Cardiac muscle cell (in vitro differentiated cells and primary cell): Measurements from ENCODE around the gene CCM2. TPM values are rescaled to one million over a fixed set of nuclear protein-coding genes. Genes with fewer than 3 reads are reported as not detected.
"Not testable (repeated sequence)": the region's sequence is repeated elsewhere in the genome, so short reads cannot be mapped to it uniquely, and the experiment has no call there.

Experiments used
- DNase-seq, 2 donors: peaks; one replicate each; pipeline versions ENCODE4 v3.0.0 to v3.0.0-alpha.2; 2010 to 2017; ENCODE audit warnings: low read depth in 1 of 2, low spot score in 1 of 2
- H3K27ac ChIP-seq: fragments of 200-600 bp; sonication (generic); 2 replicates; pipeline ENCODE4 v1.5.1; 2016
- H3K27me3 ChIP-seq: fragments of 200-600 bp; sonication (generic); 2 replicates; pipeline ENCODE4 v1.6.0; 2016; ENCODE audit warnings: control low read depth
- H3K36me3 ChIP-seq: fragments of 200-600 bp; sonication (generic); 2 replicates; pipeline ENCODE4 v1.5.1; 2016; ENCODE audit warnings: control low read depth
- H3K4me1 ChIP-seq: fragments of 200-600 bp; sonication (generic); 2 replicates; pipeline ENCODE4 v1.8.1; 2017; ENCODE audit warnings: low read depth, mild to moderate bottlenecking, mixed run types
- H3K4me3 ChIP-seq: fragments of 200-600 bp; sonication (generic); 2 replicates; pipeline ENCODE4 v1.5.1; 2016; ENCODE audit warnings: mild to moderate bottlenecking
- H3K9me3 ChIP-seq: fragments of 200-600 bp; sonication (generic); 2 replicates; pipeline ENCODE4 v1.5.1; 2017; ENCODE audit warnings: low read depth, mild to moderate bottlenecking, control low read depth
- CTCF ChIP-seq: IDR thresholded peaks from 2 replicates; pipeline ENCODE4 v1.5.1; 2012; ENCODE audit warnings: low read depth, mild to moderate bottlenecking, low read length
- polyA plus RNA-seq: library from polyadenylated mRNA; unstranded; fragments of >200 nt; fragmentation: Nextera tagmentation; extraction: Ambion mirVana; gene quantifications from 2 replicates; pipeline ENCODE4 v1.2.1, GENCODE V29; 2016
- total RNA-seq: library from RNA; depleted of rRNA; stranded (reverse); fragments of >200 nt; gene quantifications from 2 replicates; pipeline ENCODE4 v1.2.3, GENCODE V29; 2016

CCM2 gene
- total and polyA plus RNA-seq, 2 experiments from 2014 or later: 38.3 to 65.7 TPM

DNA sequence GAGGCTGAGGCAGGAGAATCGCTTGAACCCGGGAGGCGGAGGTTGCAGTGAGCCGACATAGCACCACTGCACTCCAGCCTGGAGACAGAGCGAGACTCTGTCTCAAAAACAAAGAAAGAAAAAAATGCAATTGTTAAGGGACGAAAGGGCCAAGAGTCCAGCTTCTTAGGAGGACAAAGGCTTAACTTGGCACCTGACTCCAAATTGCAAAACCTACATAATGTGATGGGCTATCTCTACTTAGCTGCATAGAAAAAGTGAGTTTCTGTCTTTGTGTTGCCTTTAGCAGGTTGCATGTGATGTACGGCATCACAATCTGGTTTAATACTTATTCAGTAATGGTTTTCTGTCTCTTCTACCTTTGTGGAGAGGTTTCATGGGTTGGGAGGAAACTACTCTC, 12.5 kb upstream of the CCM2 start:
- DNase-seq: no peak
- TF ChIP-seq CTCF: no peak
- H3K4me1 ChIP-seq: peaks cover 24% of the 10 kb centered on the region
- no peaks in the 10 kb centered on the region for H3K27me3 ChIP-seq
- peaks cover 20% of the 10 kb centered on the region for H3K36me3 ChIP-seq
- no peaks in the 10 kb centered on the region for H3K9me3 ChIP-seq
- no peak overlapping the region for H3K4me3 ChIP-seq
- H3K27ac ChIP-seq: peak overlapping the region; percentile 52

DNA sequence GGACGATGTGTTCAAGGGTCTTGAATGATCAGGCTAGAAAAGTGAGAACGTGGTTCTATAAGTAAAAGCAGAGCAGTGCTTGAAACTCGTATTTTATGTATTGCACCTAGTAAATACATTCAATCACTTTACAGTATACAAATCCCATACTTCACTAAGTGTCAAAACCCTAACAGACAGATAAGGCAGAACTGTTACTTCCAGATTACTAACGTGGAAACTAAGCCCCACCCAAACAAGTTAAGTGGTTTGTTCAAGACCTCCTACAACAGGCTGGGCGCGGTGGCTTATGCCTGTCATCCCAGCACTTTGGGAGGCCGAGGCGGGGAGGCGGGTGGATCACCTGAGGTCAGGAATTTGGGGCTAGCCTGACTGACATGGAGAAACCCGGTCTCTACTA, 12.0 kb upstream of the CCM2 start:
- Histone ChIP-seq H3K9me3 (no peaks in the 10 kb centered on the region), H3K27me3 (no peaks in the 10 kb centered on the region), H3K27ac (peak overlapping the region; percentile 52), H3K36me3 (peaks cover 16% of the 10 kb centered on the region), H3K4me1 (peaks cover 24% of the 10 kb centered on the region), H3K4me3 (no peak overlapping the region)
- no peak for TF ChIP-seq CTCF
- DNase-seq: no peak

GRCh38 chr7:44988701-44989100, 11.3 kb upstream of the CCM2 start:
- Histone ChIP-seq H3K4me3 (no peak overlapping the region), H3K27ac (no peak overlapping the region), H3K9me3 (no peaks in the 10 kb centered on the region), H3K36me3 (peaks cover 11% of the 10 kb centered on the region), H3K4me1 (peaks cover 24% of the 10 kb centered on the region), H3K27me3 (no peaks in the 10 kb centered on the region)
- DNase-seq: no peak
- no peak for TF ChIP-seq CTCF

GRCh38 chr7:44989132-44989531, 10.9 kb upstream of the CCM2 start:
- Histone ChIP-seq H3K4me1 (peaks cover 24% of the 10 kb centered on the region), H3K9me3 (no peaks in the 10 kb centered on the region), H3K36me3 (peaks cover 7% of the 10 kb centered on the region), H3K4me3 (no peak overlapping the region), H3K27me3 (no peaks in the 10 kb centered on the region), H3K27ac (no peak overlapping the region)
- no peak for DNase-seq
- no peak for TF ChIP-seq CTCF

DNA sequence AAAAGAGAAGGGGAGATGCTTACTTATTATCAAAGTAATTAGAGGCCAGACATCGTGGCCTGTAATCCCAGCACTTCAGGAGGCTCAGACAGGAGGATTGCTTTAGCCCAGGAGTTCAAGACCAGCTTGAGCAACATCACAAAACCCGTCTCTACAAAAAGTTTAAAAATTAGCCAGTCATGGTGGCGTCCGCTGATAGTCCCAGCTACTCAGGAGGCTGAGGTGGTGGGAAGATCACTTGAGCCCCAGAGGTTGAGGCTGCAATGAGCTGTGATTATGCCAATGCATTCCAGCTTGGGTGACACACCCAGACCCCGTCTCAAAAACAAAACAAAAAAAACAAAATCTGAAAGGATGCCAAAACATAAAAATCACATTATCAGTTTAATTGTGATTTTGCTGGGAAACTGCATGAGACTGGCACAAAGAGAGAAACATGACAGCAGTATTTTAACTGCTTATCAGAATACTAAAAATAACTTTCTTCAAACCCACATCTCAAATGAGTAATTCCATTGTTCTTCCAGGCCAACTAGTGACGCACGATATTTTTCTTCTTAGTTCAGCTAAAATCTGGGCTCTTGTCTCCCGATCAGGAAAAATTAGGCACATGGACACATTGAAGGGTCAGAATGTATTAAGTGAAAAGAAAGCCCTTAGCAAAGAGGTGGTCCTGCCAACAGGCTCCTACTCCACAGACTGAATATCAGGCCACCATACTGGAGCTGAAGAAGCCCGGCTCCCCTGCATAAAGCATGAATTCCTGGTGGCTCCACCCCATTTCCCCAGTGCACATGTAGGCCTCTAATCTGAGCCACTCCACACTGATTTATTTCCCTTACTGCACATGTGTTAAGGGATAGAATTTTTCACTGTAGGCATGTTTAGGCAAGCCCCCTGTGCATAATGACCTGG, 9.6 kb upstream of the CCM2 start:
- Histone ChIP-seq H3K4me1 (peaks cover 21% of the 10 kb centered on the region), H3K27ac (peak overlapping the region; percentile 31), H3K4me3 (no peak overlapping the region), H3K9me3 (no peaks in the 10 kb centered on the region), H3K27me3 (no peaks in the 10 kb centered on the region), H3K36me3 (no peaks in the 10 kb centered on the region)
- no peak for TF ChIP-seq CTCF
- peak in 1 of 2 donors; percentile 91 for DNase-seq

DNA sequence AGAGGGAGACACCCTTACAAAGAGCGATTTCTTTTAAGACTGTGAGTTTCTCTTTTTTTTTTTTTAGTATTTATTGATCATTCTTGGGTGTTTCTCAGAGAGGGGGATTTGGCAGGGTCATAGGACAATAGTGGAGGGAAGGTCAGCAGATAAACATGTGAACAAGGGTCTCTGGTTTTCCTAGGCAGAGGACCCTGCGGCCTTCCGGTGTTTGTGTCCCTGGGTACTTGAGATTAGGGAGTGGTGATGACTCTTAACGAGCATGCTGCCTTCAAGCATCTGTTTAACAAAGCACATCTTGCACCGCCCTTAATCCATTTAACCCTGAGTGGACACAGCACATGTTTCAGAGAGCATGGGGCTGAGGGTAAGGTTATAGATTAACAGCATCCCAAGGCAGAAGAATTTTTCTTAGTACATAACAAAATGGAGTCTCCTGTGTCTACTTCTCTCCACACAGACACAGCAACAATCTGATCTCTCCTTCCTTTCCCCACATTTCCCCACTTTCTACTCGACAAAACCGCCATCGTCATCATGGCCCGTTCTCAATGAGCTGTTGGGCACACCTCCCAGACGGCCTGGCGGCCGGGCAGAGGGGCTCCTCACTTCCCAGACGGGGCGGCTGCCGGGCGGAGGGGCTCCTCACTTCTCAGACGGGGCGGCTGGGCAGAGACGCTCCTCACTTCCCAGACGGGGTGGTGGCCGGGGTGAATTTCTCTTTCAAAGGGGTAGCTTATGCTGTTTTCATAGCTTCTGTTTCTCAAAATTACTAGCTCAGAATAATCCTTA, 7.8 kb upstream of the CCM2 start:
- not testable (repeated sequence) for H3K36me3 ChIP-seq, H3K27me3 ChIP-seq, H3K9me3 ChIP-seq, DNase-seq, H3K27ac ChIP-seq, H3K4me3 ChIP-seq
- peaks cover 19% of the 10 kb centered on the region for H3K4me1 ChIP-seq
